Liver (tissue), 9 donors: ENCODE measurements around the gene STK17A. TPM values are rescaled to one million over a fixed set of nuclear protein-coding genes. Genes with fewer than 3 reads are reported as not detected.

Experiments used
- DNase-seq: peaks from one replicate; pipeline ENCODE4 v3.0.0-alpha.2; 2017; ENCODE audit warnings: low spot score
- H3K27ac ChIP-seq, 2 donors: one replicate each; pipeline ENCODE4 v1.7.0; 2013; ENCODE audit warnings: inconsistent platforms in 2 of 2, low read length in 2 of 2, control low read depth in 1 of 2, low read depth in 1 of 2, mild to moderate bottlenecking in 1 of 2
- H3K27me3 ChIP-seq, 4 donors: one replicate each; pipeline versions ENCODE4 v1.6.1 to v1.7.0; 2013; ENCODE audit warnings: low read length in 3 of 4, inconsistent platforms in 1 of 4, mild to moderate bottlenecking in 1 of 4, moderate library complexity in 1 of 4; ENCODE audit not compliant: control insufficient read depth in 4 of 4, insufficient read depth in 4 of 4
- H3K36me3 ChIP-seq, 4 donors: one replicate each; pipeline versions ENCODE4 v1.6.1 to v1.7.0; 2013; ENCODE audit warnings: low read length in 3 of 4, mild to moderate bottlenecking in 3 of 4, low read depth in 1 of 4, moderate library complexity in 1 of 4; ENCODE audit not compliant: control insufficient read depth in 4 of 4, insufficient read depth in 3 of 4
- H3K4me1 ChIP-seq, 4 donors: one replicate each; pipeline versions ENCODE4 v1.6.1 to v1.7.0; 2013; ENCODE audit warnings: low read length in 3 of 4, mild to moderate bottlenecking in 3 of 4, moderate library complexity in 1 of 4; ENCODE audit not compliant: control insufficient read depth in 4 of 4, insufficient read depth in 4 of 4
- H3K4me3 ChIP-seq, 3 donors: one replicate each; pipeline versions ENCODE4 v1.6.1 to v1.7.0; 2013; ENCODE audit warnings: low read length in 3 of 3, control low read depth in 1 of 3, low read depth in 1 of 3, mild to moderate bottlenecking in 1 of 3
- H3K9ac ChIP-seq, 2 donors: one replicate each; pipeline ENCODE4 v1.7.0; 2013; ENCODE audit warnings: low read length in 2 of 2, mild to moderate bottlenecking in 2 of 2, moderate library complexity in 2 of 2, control low read depth in 1 of 2, low read depth in 1 of 2
- H3K9me3 ChIP-seq, 4 donors: one replicate each; pipeline versions ENCODE4 v1.6.1 to v1.7.0; 2013; ENCODE audit warnings: low read length in 3 of 4; ENCODE audit not compliant: control insufficient read depth in 4 of 4
- GABPA ChIP-seq, 2 donors: IDR thresholded peaks in 1 of 2; conservative IDR thresholded peaks in 1 of 2; 2 replicates each; pipeline ENCODE4 v1.6.1; 2016; ENCODE audit warnings: antibody characterized with exemption in 2 of 2, mild to moderate bottlenecking in 1 of 2, moderate library complexity in 1 of 2
- HNF4G ChIP-seq: IDR thresholded peaks from 2 replicates; pipeline ENCODE4 v1.6.1; 2016; ENCODE audit warnings: antibody characterized with exemption
- JUND ChIP-seq, 2 donors: IDR thresholded peaks; 2 replicates each; pipeline ENCODE4 v1.6.1; 2016; ENCODE audit warnings: antibody characterized with exemption in 2 of 2
- RAD21 ChIP-seq, 2 donors: IDR thresholded peaks; 2 replicates each; pipeline ENCODE4 v1.6.1; 2016; ENCODE audit warnings: antibody characterized with exemption in 2 of 2, mild to moderate bottlenecking in 2 of 2
- RXRA ChIP-seq, 2 donors: IDR thresholded peaks; 2 replicates each; pipeline ENCODE4 v1.6.1; 2017 to 2018; ENCODE audit warnings: antibody characterized with exemption in 2 of 2, mild to moderate bottlenecking in 1 of 2
- TAF1 ChIP-seq: conservative IDR thresholded peaks from 2 replicates; pipeline ENCODE4 v1.6.1; 2016; ENCODE audit warnings: antibody characterized with exemption, mild to moderate bottlenecking
- WGBS: extraction: QIAGEN DNeasy Blood & Tissue Kit; methylation state at CpG from one replicate; pipeline ENCODE4 v1.1.7; 2013; 5-methylcytosine and 5-hydroxymethylcytosine counted together
- polyA plus RNA-seq, 2 donors: library from polyadenylated mRNA; stranded (reverse) in 1 of 2; unstranded in 1 of 2; fragments of 200-250 nt in 1 of 2; fragments of >200 nt in 1 of 2; fragmentation: Nextera tagmentation in 1 of 2; extraction: Ambion mirVana in 1 of 2; gene quantifications; one replicate each; pipeline versions ENCODE4 v1.2.1 to v1.2.3, GENCODE V29; 2013 to 2015
- total RNA-seq, 2 donors: library from RNA; depleted of rRNA; stranded (reverse); fragments of >200 nt; gene quantifications; one replicate each; pipeline ENCODE4 v1.2.3, GENCODE V29; 2014
- TF ChIP-seq, protein P1 (sequence below): IDR thresholded peaks from 2 replicates; pipeline ENCODE4 v1.6.1; 2016; ENCODE audit warnings: antibody characterized with exemption
- TF ChIP-seq, protein P2 (sequence below): fragments of 150-350 bp; IDR thresholded peaks from 2 replicates; pipeline ENCODE4 v1.5.1; 2017; ENCODE audit warnings: improper control_type of control experiment, low read depth, low read length; ENCODE audit not compliant: missing input control
- TF ChIP-seq, protein P3 (sequence below): IDR thresholded peaks from 2 replicates; pipeline ENCODE4 v1.6.1; 2016; ENCODE audit warnings: antibody characterized with exemption, mild to moderate bottlenecking
- TF ChIP-seq, protein P4 (sequence below): IDR thresholded peaks from 2 replicates; pipeline ENCODE4 v1.6.1; 2016; ENCODE audit warnings: antibody characterized with exemption
- donor health status: healthy.
- donor health status: healthy.
- donor health status: healthy.
- donor health status: healthy.
- donor health status: healthy.

STK17A gene
- total and polyA plus RNA-seq, 4 donors = 3.0 to 18.2 (median 7.2) TPM

DNA sequence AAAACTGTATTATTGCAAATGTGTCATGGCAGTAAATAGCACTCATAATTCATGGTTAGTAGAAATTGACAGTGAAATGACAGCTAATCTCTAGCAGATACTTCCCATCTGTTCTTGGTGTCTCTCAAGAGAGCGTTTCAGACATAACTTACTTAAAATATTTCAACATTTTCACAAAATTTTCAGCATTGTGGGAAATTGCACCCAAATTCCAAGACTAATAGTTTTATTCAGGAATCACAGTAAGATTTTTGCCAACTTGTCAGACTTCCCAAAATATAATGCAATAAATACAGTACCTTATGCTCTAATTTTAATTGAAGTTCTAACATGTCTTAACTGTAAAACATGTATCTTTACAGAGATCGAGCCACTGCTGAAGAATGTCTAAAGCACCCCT lies 41.2 kb downstream of the STK17A start:
- WGBS = 93% methylated on average over 2 of the region's 2 CpGs
- no peak for DNase-seq
- H3K4me3 ChIP-seq = no peak overlapping the region
- H3K36me3 ChIP-seq = peaks cover 0 to 5% (median under 1%) of the 10 kb centered on the region in 4 donors
- no peak overlapping the region for H3K27ac ChIP-seq
- no peaks in the 10 kb centered on the region for H3K9me3 ChIP-seq
- TF ChIP-seq GABPA (IDR thresholded peaks at IDR 0.05 in 1 of 2, conservative IDR thresholded peaks at IDR 0.05 in 1 of 2) (no peak), HNF4G (no peak), RXRA (IDR thresholded peaks at IDR 0.05) (no peak)
- TF ChIP-seq, protein P1, sequence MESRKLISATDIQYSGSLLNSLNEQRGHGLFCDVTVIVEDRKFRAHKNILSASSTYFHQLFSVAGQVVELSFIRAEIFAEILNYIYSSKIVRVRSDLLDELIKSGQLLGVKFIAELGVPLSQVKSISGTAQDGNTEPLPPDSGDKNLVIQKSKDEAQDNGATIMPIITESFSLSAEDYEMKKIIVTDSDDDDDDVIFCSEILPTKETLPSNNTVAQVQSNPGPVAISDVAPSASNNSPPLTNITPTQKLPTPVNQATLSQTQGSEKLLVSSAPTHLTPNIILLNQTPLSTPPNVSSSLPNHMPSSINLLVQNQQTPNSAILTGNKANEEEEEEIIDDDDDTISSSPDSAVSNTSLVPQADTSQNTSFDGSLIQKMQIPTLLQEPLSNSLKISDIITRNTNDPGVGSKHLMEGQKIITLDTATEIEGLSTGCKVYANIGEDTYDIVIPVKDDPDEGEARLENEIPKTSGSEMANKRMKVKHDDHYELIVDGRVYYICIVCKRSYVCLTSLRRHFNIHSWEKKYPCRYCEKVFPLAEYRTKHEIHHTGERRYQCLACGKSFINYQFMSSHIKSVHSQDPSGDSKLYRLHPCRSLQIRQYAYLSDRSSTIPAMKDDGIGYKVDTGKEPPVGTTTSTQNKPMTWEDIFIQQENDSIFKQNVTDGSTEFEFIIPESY = no peak
- TF ChIP-seq, protein P2, sequence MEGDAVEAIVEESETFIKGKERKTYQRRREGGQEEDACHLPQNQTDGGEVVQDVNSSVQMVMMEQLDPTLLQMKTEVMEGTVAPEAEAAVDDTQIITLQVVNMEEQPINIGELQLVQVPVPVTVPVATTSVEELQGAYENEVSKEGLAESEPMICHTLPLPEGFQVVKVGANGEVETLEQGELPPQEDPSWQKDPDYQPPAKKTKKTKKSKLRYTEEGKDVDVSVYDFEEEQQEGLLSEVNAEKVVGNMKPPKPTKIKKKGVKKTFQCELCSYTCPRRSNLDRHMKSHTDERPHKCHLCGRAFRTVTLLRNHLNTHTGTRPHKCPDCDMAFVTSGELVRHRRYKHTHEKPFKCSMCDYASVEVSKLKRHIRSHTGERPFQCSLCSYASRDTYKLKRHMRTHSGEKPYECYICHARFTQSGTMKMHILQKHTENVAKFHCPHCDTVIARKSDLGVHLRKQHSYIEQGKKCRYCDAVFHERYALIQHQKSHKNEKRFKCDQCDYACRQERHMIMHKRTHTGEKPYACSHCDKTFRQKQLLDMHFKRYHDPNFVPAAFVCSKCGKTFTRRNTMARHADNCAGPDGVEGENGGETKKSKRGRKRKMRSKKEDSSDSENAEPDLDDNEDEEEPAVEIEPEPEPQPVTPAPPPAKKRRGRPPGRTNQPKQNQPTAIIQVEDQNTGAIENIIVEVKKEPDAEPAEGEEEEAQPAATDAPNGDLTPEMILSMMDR = no peak
- no peak overlapping the region for H3K9ac ChIP-seq
- H3K27me3 ChIP-seq = no peaks in the 10 kb centered on the region
- H3K4me1 ChIP-seq = no peaks in the 10 kb centered on the region

DNA sequence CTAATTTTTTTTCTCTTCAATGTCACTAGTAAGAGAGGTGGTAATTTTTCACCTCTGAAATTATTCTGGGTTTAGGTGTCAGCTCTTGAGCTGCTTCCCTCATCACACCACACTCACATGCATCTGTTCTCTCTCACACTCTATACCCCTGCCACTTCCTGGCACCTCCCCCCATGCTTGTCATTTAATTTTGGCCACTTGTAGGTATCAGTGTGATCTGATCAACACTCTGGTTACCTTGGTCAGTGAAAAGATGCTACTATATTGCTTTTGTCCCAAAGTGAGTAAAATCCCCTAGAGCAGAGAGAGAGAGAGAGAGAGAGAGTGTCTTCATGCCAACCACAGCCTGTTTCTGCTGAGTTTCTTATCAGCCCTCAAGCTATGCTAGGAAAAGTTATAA lies 42.5 kb downstream of the STK17A start:
- no peak overlapping the region for H3K4me3 ChIP-seq
- no peaks in the 10 kb centered on the region for H3K9me3 ChIP-seq
- H3K4me1 ChIP-seq = peaks cover 0 to 1% (median 0%) of the 10 kb centered on the region in 4 donors
- no peak for DNase-seq
- H3K36me3 ChIP-seq = peaks cover 0 to 5% (median under 1%) of the 10 kb centered on the region in 4 donors
- H3K27ac ChIP-seq = no peak overlapping the region
- TF ChIP-seq, protein P3, sequence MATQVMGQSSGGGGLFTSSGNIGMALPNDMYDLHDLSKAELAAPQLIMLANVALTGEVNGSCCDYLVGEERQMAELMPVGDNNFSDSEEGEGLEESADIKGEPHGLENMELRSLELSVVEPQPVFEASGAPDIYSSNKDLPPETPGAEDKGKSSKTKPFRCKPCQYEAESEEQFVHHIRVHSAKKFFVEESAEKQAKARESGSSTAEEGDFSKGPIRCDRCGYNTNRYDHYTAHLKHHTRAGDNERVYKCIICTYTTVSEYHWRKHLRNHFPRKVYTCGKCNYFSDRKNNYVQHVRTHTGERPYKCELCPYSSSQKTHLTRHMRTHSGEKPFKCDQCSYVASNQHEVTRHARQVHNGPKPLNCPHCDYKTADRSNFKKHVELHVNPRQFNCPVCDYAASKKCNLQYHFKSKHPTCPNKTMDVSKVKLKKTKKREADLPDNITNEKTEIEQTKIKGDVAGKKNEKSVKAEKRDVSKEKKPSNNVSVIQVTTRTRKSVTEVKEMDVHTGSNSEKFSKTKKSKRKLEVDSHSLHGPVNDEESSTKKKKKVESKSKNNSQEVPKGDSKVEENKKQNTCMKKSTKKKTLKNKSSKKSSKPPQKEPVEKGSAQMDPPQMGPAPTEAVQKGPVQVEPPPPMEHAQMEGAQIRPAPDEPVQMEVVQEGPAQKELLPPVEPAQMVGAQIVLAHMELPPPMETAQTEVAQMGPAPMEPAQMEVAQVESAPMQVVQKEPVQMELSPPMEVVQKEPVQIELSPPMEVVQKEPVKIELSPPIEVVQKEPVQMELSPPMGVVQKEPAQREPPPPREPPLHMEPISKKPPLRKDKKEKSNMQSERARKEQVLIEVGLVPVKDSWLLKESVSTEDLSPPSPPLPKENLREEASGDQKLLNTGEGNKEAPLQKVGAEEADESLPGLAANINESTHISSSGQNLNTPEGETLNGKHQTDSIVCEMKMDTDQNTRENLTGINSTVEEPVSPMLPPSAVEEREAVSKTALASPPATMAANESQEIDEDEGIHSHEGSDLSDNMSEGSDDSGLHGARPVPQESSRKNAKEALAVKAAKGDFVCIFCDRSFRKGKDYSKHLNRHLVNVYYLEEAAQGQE = no peak
- TF ChIP-seq TAF1 (no peak), JUND (IDR thresholded peaks at IDR 0.05) (no peak), RAD21 (IDR thresholded peaks at IDR 0.05) (no peak)
- TF ChIP-seq, protein P4, sequence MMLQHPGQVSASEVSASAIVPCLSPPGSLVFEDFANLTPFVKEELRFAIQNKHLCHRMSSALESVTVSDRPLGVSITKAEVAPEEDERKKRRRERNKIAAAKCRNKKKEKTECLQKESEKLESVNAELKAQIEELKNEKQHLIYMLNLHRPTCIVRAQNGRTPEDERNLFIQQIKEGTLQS = no peak
- H3K9ac ChIP-seq = no peak overlapping the region
- no peaks in the 10 kb centered on the region for H3K27me3 ChIP-seq
